Right forelimb (tissue), 1 donor: ENCODE data around the gene RNF32.
"Not testable (repeated sequence)": the region's sequence is repeated elsewhere in the genome, so short reads cannot be mapped to it uniquely, and the experiment has no call there.

Source experiments
- DNase-seq: peaks from one replicate; pipeline ENCODE4 v3.0.0-alpha.2; 2018

The RNF32 gene

DNA sequence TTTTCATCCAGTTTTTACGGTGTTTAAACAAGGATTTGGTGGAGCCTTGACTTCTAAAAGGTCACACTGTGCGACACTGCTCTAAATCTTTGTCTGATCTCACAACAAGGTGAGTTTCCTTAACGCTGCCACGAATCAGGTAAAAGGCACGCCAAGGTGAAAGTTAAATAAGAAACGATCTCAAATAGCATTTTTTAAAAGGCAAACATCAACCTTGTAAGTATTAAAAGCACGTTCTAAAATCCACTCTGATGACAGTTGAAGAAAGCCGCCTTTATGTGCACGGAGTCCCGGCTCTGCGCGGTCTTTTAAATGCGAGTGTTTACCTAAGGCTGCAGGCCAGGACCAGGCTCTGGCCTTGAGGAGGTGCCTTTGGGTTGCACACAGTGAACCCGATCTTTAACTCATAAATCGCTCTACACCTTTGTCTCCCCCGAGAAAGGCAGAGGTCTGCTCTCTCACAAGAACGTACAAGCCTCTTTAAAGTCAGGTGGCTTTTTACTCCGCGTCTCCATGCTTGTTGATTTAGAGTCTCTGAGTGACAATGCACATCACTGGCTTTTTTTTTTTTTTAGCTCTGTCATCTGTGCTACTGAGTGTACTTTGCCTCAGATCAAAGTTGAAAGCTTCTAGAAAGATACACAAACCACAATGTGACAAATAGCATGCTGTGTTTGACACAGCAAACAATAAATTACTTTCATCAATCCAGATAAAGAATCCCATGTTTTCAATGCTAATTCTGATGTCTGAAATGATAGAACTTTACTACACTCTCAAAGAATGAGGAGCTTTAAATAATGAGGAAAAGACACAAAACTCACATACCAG lies 25.9 kb upstream of the RNF32 start:
- DNase-seq: no peak

DNA sequence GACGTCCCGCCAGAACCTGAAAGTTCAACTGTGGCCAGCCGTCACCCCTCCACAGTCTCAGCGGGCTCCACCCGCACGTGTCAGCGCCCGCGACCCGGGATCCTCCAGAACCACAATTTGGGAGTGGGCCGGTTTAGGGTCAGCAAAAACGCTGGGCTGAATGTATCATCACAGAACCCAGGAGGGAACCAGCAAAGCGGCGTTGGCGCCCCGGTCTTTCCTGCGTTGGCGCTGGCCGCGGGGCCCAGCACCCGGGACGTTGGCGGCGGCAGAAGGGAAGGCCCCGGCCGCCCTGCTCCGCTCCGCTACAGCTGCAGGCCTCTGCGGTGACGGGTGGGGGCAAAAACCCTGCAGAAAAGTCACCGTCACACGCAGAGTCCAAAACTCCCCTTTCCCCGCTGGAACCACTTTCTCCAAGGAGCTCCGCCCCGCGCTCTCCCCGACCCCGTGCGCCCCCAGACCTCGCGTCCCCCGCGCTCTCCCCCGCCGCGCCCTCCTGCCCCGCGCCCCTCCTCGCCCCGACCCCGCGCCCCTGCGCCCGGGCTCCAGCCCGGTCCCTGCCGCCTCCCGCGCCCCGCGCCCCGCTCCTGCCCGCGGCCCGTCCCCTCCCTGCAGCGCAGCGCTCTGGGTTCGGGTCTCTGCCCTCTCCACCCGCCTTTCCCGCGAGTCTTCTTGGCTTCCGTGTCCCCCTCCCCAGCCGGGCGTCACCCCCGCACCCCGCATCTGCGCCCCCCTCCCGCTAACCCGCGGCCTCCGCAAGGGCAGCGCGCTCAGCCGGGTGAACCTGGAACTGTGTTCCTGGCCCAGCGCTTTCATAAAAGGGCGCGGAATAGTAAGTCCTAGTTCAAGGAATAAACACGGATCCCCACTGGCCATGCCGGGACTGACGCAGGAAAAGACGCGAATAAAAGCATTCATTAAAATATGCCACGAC lies 24.0 kb upstream of the RNF32 start:
- DNase-seq: no peak

DNA sequence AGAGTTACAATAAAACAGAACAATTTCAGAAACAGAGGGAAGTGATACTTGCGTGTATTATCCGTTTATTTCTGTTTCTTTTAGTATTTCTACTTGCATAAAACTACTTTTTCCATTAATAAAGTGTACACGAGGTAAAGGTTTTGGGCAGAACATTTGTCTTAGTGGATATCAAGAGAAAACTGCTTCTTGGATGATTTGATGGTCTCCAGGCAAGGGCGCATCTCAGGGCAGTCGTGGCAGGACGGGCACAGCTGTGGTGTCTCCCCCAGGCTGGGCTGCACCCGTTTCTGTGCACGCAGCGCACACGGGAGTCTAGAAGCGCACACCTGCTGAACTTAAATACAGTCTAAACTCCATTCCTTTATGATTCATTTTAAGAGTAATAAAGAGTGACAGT lies 23.4 kb upstream of the RNF32 start:
- DNase-seq: no peak

DNA sequence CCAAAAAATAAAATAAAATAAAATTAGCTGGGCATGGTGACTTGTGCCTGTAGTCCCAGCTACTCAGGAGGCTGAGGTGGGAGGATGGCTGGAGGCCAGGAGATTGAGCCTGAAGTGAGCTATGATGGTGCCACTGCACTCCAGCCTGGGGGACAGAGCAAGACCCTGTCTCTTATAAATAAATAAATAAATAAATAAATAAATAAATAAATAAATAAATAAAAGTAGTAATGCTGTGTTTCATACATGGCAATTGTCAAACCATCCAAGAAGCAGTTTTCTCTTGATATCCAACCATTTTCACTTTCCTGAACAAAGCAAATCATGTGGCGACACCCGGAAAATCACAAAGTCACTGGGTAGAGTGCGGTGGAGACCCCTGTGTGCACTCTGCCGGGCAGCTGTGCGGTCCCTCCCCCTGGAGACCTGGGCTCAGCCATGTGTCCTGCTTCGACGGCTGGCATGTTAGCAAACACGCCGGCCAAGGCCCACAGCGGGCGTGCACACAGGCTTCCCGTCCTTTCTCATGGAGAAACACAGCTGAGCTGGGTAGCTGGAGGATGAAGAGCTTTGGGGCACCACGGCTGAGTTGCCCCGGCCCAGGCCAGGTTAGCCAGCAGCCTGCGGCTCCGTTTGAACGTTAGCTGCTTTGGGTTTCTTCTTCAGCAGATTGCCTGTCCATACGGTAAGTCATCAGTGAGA lies 22.3 kb upstream of the RNF32 start:
- DNase-seq: no peak

DNA sequence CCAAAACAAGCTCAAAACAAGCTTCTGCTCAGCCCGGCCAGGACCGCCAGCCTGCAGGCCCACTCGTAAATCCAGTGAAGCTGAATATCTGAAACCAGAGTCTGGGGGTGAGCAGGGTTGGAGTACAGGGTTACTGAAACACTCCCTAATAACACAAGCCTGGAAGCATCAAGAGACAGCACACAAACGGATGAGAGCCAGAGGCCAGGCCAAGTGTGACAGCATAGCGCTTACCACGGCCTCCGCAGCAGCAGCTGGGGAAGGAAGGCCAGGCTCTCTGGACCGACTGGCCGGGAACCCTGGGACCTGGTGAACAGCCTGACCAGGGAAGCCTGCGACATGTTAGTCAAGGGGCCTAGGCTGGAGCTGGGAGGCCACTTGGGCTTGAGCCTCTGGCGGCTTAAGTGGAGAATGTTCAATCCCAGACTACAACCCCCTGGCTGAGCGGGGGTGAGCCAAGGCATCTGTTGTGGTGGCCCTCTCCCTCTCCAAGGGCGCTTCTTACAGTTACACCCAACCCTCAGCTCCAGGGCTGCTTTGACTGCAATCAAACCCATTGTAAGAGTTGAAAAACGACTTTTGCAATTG lies 21.7 kb upstream of the RNF32 start:
- DNase-seq: no peak

DNA sequence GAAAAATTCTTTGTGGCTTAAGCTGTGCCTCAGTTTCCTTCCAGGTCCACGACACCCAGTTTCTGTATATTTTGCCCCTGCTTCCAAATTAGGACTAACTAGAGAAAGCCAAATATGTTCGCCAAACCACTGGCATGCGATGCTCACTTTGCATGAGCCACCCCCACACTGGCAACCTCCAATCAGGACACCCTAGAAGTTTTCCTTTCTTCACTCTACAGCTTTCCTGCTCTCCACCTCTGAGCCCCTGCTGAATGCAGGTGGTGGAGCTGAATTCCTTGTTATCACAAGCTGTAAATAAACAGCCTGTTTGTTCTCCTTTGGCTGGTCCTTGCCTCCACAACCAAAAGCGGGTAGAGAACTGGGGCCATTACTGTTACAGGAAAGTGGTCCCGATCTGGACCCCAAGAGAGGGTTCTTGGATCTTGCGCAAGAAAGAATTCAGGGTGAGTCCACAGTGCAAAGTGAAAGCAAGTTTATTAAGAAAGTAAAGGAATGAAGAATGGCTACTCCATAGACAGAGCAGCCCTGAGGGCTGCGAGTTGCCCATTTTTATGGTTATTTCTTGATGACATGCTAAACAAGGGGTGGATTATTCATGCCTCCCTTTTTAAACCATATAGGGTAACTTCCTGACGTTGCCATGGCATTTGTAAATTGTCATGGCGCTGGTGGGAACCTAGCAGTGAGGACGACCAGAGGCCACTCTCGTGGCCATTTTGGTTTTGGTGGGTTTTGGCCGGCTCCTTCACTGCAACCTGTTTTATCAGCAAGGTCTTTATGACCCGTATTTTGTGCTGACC lies 20.9 kb upstream of the RNF32 start:
- DNase-seq: not testable (repeated sequence)

DNA sequence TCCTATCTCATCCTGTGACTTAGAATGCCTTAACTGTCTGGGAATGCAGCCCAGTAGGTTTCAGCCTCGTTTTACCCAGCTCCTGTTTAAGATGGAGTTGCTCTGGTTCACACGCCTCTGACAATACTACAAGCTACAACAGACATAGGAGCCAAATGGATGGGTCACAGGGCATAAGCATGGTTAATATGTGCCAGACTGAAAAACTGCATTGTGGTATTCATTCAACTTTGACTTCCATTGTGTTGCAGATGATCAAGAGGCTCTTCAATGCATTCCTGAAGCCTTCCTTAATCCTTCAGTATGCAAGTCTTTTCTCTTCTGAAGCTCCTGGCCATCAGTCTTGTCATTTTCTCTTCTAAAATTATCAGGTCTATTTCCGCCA lies 20.3 kb upstream of the RNF32 start:
- DNase-seq: no peak

DNA sequence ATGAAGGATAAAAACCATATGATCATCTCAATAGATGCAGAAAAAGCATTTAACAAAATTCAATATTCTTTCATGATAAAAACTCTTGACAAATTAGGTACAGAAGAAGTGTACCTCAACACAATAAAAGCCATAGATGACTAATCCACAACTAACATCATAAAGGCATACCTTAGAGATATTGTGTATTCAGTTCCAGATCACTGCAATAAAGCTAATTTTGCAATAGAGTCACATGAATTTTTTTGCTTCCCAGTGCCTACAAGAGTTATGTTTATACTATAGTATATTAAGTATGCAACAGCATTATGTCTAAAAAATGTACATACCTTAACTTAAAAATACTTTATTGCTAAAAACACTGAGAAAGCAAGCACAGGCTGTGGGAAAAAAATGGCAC lies 18.9 kb upstream of the RNF32 start:
- DNase-seq: no peak

DNA sequence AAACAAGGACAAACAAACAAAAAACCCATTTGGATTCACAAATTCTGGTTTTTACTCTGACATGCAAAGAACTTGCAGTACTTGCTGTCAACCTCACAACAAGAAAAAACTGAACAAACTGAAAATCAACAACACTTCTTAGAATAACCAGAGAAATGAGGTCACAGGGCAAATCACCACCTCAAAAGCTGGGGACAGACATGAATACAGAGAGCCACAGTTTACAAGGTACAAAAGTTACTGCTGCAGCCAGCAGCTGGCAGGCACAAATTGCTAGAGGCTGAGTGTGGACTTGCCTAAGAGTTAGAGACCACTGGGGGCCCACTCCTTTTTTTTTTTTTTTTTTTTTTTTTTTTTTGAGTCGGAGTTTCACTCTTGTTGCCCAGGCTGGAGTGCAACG lies 15.0 kb upstream of the RNF32 start:
- DNase-seq: no peak

DNA sequence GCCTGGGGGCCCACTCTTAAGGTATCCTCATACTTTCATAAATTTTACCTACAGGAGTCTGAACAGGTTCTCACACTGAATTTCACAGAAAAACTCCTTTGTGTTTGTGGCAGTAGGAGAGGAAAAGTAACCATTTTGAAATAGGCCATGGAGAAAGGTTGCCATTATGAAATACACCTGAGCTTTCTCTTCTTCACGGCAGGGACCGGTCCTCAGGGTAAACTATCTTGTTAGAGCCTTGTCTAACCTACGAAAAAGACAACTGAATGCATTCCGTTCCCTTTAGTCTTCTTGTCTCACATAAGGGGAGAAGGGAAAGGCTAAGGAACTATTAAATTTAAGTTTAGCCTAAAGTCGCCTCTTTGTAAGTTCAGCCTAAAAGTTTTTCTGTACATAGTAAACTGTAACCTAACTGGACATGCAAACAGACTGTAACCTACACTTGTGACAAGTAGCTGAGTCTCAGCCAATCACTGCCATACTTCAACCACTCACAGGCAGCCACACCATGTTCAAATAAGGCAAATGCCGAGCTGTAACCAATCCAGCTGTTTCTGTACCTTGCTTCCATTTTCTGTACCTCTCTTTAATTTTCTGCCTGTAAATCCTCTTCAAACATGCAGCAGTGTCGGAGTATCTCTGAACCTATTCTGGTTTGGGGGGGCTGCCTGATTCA lies 14.2 kb upstream of the RNF32 start:
- no peak for DNase-seq

DNA sequence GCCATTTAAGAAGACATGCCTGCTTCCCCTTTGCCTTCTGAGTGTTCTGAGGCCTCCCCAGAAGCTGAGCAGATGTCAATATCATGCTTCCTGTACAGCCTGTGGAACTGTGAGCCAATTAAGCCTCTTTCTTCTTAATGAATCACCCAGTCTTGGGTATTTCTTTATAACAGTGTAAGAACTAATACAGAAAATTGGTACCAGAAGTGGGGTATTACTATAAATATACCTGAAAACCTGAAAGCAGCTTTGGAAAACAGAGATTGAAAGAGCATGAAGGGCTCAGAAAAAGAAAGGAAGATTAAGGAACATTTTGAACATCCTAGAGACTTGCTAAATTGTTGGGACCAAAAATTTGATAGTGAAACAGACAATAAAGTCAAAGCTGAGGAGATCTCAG lies 12.0 kb upstream of the RNF32 start:
- no peak for DNase-seq

DNA sequence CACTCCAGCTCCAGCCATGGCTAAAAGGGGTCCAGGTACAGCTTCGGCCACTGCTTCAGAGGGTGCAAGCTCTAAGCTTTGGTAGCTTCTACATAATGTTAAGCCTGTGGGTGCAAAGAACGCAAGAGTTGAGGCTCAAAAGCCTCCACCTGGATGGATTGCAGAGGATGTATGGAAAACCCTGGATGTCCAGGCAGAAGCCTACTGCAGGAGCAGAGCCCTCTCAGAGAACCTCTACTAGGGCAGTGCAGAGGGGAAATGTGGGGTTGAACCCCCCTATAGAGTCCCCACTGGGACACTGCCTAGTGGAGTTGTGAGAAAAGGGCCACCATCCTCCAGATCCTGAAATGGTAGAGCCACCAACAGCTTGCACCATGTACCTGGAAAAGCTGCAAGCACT lies 10.7 kb upstream of the RNF32 start:
- no peak for DNase-seq

DNA sequence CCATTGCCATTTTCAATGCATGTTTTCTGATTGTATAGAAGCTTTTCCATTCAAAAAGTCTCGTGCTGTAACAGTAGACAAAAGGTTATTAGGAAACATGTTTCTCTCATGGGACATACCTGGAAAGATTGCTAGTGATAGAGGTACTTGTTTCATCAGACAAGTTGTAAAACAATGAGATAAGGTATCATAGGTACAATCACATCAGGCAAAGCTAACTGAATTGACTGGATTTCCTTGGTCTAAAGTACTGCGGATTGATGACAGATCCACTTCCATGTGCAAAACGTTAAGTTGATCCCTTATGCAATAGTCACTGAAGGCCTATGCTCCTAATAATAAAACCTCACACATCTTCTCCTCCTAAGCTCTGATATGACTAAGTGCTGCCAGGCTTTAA lies 6.5 kb upstream of the RNF32 start:
- no peak for DNase-seq

DNA sequence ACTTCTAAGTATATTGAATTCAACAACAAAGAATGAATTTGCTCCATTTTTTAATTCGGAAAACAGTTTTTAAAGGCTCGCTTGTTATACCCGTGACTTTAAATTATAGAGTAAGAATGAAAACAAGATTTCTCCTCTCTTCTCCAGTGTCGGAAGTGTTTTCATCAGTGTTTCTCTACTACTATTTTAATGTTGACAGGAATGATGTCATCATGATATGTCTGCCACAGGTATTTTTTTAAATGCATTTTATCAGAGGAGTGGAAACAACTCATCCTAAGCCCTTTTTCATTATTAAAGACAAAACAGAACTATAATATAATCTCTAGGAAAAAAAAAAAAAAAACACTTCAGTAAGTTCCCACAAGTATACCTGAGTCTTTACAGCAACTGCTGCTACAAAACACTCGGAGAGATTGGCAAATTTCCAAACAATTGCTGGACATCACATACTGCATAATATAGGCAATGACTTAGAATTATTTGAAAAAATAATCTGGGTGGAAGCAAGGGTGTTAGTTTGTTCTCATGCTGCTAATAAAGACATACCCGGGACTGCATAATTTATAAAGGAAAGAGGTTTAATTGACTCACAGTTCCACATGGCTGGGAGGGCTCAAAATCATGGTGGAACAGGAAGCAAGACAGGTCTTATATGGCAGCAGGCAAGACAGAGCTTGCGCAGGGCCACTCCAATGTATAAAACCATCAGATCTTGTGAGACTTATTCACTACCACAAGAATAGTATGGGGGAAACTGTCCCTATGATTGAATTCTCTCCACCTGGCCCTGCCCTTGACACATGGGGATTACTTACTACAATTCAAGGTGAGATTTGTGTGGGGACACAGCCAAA lies 4.8 kb upstream of the RNF32 start:
- no peak for DNase-seq

DNA sequence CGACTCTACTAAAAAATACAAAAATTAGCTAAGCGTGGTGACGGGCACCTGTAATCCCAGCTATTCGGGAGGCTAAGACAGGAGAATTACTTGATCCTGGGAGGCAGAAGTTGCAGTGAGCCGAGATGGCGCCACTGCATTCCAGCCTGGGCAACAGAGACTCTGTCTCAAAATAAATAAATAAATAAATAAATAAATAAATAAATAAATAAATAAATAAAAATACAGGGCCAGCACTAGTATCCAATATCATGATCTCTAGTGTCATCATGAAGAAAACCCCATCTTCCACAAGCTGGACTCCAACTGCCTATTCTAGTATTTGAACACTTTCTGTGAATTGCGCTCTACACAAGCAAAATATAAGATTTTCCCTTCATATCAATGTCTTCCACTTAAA lies 3.5 kb upstream of the RNF32 start:
- not testable (repeated sequence) for DNase-seq

DNA sequence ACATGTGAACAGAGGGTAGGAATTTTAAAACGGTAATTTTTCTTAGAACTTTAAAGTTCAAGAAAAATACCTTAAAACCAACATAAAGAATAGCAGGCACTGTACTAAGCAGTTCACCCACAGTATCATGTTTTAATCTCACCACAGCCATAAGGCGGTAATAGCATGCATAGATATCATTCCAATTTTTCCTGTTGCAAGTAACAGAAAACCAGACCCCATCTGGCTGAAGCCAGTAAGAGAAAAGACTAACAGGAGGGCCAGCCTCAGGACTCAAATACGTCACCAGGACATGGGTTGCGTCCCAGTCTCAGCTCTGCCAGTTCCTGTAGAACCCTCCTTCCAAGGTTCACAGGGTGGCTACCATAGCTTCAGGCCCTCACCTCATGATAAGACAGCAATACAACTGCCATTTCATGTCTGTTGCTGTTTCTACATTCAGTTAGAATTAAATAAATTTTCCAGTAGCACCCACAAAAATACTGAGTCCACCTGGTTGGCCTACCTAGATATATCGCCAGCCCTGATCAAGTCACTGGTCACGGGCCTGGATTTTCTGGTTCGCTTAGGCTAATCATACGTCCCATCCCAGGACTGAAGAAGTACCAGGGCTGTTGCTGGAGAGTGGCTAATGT lies 2.0 kb upstream of the RNF32 start:
- no peak for DNase-seq

DNA sequence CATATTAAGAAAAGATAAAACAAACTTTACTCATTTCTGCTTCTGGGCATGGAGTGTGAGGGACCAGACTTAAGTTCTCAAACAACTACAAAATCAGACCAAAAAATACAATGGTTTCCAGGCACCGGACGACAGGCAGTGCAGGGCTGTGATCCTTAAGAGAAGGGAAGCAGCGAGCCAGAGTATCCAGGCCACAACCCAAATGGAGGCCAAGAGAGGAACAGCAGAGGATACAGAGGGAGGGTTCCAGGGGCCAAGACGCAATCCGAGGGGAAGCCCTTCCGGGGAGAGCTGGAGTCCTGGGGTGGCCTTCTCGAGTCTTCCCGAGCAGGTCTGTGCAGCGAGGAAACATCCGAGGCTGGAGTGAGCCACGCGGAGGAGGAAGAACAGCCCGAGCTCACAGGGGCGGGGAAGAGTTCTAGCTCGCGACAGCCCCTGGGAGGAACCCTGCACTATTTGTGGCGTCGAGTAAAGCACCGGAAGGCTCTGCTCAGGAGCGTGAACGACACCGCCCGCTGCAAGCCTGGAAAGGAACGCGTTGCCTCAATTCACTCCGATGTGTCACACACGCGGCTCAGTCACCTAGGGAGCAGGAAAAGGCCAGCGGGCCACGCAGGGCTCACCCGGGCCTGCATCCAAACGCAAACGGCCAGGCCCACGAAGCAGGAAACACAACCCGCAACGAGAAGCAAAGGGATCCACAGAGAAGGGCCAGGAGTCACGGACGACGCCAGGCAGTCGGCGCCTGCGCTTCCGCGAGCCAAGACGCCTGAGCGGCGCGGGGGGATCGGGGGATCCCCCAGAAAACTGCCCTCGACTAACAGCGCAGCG lies 933 bp upstream of the RNF32 start:
- no peak for DNase-seq

DNA sequence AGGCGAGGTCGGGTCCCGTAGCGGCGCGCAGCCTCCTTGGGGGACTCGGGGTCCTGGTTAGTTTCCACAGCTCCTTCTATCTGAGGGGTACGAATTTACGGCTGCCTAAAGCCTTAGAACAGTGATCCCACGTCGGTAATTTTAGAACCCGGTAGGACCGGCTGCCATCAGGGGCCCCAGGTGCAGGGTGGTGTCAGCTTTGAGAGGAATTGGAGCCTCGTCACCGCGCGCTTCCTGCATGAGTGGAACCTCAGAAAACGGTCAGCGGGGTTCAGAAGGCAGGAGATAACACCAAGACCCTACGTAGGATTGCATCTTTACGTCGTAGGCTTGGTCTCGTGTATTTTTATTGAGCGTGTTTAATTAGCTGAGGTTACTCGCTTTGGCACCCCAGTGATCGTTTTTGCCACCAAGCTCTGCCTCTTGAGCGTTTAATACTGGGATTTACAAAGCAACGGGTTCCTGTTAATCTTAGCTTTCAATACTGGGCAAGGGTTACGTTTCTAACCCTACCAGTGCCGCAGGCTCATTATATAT lies 443 bp downstream of the RNF32 start:
- no peak for DNase-seq
